ENCODE measurements around the gene DCTPP1.

The DCTPP1 gene

DNA sequence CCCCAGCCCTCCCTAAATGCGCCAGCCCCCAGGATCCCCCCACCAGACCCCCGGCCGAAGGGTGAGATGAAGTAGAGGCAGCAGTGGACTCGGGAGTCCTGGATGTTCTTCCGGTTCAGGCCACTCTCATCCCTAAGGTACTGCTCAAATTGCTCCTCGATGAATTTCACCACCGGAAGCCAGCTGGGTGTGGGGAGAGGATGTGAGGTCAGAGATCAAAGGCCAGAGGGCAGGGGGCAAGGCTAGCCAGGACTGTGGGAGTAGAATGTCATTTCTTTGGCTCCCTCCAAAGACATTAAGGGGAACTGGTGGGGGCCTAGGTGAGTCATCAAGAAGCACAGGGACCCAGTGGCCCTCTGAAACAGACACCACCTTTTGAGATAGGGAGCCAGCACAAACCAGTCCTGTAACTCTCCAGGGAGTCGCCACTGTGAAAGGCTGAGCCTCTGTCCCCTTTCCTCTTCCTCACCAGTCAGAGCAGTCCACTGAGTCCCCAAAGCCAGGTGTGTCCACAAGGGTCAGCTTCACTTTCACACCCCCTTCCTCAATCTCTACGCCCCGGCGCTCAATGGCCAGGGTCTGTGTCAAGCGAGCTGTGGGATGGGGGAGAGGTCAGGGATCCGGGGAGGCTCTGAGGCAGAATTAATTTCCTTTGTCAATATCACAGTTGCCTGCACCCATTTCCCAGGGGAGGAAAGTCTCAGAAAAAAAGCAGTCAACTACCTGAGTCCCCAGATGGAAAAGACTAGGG lies 48.4 kb downstream of the DCTPP1 start (continued):
- TF ChIP-seq BCL11B (tag by site-specific recombination; IDR thresholded peaks at IDR 0.05; ENCODE audit: low read depth) (peak; percentile 86), ZNF404 (tag by site-specific recombination; IDR thresholded peaks at IDR 0.05) (no peak), ZNF768 (tag by site-specific recombination; IDR thresholded peaks at IDR 0.05) (no peak), ZNF24 (tag by site-specific recombination; IDR thresholded peaks at IDR 0.05) (peak; percentile 71; the same call in 1 of the 2 replicates), KLF8 (tag by site-specific recombination; IDR thresholded peaks at IDR 0.05) (no peak), ZIC2 (tag by site-specific recombination; IDR thresholded peaks at IDR 0.05) (0 out of 2 replicates have a peak, but pooled peaks have one; percentile 32), ZNF510 (tag by site-specific recombination; IDR thresholded peaks at IDR 0.05; ENCODE audit: insufficient replicate concordance) (no peak), TCF7L2 (IDR thresholded peaks at IDR 0.05; ENCODE audit: borderline replicate concordance, low read depth, low read length) (no peak), ZNF701 (tag by site-specific recombination; IDR thresholded peaks at IDR 0.05) (no peak), ZBTB20 (tag by site-specific recombination; IDR thresholded peaks at IDR 0.05) (no peak), IKZF3 (tag by site-specific recombination; IDR thresholded peaks at IDR 0.05) (0 out of 2 replicates have a peak, but pooled peaks have one; percentile 9), ZNF747 (tag by site-specific recombination; IDR thresholded peaks at IDR 0.05) (no peak), ZNF146 (tag by site-specific recombination; IDR thresholded peaks at IDR 0.05) (no peak), WT1 (tag by site-specific recombination; IDR thresholded peaks at IDR 0.05) (no peak), ZBTB17 (tag by site-specific recombination; IDR thresholded peaks at IDR 0.05) (0 out of 2 replicates have a peak, but pooled peaks have one; percentile 9), ZNF600 (tag by site-specific recombination; IDR thresholded peaks at IDR 0.05) (peak; percentile 75), SCRT2 (tag by site-specific recombination; IDR thresholded peaks at IDR 0.05) (no peak), ZNF169 (tag by site-specific recombination; IDR thresholded peaks at IDR 0.05) (no peak), GLI2 (tag by site-specific recombination; IDR thresholded peaks at IDR 0.05; ENCODE audit: borderline replicate concordance, low read depth) (no peak), SP2 (tag by site-specific recombination; IDR thresholded peaks at IDR 0.05) (no peak), ZNF394 (tag by site-specific recombination; IDR thresholded peaks at IDR 0.05; ENCODE audit: borderline replicate concordance) (no peak), ZNF121 (tag by site-specific recombination; IDR thresholded peaks at IDR 0.05) (no peak), ZFP69B (tag by site-specific recombination; IDR thresholded peaks at IDR 0.05) (0 out of 2 replicates have a peak, but pooled peaks have one; percentile 35), ZNF214 (tag by site-specific recombination; IDR thresholded peaks at IDR 0.05; ENCODE audit: borderline replicate concordance) (no peak)
- TF ChIP-seq, protein P1, sequence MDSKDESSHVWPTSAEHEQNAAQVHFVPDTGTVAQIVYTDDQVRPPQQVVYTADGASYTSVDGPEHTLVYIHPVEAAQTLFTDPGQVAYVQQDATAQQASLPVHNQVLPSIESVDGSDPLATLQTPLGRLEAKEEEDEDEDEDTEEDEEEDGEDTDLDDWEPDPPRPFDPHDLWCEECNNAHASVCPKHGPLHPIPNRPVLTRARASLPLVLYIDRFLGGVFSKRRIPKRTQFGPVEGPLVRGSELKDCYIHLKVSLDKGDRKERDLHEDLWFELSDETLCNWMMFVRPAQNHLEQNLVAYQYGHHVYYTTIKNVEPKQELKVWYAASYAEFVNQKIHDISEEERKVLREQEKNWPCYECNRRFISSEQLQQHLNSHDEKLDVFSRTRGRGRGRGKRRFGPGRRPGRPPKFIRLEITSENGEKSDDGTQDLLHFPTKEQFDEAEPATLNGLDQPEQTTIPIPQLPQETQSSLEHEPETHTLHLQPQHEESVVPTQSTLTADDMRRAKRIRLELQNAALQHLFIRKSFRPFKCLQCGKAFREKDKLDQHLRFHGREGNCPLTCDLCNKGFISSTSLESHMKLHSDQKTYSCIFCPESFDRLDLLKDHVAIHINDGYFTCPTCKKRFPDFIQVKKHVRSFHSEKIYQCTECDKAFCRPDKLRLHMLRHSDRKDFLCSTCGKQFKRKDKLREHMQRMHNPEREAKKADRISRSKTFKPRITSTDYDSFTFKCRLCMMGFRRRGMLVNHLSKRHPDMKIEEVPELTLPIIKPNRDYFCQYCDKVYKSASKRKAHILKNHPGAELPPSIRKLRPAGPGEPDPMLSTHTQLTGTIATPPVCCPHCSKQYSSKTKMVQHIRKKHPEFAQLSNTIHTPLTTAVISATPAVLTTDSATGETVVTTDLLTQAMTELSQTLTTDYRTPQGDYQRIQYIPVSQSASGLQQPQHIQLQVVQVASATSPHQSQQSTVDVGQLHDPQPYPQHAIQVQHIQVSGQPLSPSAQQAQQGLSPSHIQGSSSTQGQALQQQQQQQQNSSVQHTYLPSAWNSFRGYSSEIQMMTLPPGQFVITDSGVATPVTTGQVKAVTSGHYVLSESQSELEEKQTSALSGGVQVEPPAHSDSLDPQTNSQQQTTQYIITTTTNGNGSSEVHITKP (tag by site-specific recombination; IDR thresholded peaks at IDR 0.05), result peak; percentile 46; the same call in 1 of the 2 replicates
- TF ChIP-seq, protein P2, sequence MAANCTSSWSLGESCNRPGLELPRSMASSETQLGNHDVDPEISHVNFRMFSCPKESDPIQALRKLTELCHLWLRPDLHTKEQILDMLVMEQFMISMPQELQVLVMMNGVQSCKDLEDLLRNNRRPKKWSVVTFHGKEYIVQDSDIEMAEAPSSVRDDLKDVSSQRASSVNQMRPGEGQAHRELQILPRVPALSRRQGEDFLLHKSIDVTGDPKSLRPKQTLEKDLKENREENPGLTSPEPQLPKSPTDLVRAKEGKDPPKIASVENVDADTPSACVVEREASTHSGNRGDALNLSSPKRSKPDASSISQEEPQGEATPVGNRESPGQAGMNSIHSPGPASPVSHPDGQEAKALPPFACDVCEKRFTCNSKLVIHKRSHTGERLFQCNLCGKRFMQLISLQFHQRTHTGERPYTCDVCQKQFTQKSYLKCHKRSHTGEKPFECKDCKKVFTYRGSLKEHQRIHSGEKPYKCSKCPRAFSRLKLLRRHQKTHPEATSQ (tag by site-specific recombination; IDR thresholded peaks at IDR 0.05), result no peak
- TF ChIP-seq, protein P3, sequence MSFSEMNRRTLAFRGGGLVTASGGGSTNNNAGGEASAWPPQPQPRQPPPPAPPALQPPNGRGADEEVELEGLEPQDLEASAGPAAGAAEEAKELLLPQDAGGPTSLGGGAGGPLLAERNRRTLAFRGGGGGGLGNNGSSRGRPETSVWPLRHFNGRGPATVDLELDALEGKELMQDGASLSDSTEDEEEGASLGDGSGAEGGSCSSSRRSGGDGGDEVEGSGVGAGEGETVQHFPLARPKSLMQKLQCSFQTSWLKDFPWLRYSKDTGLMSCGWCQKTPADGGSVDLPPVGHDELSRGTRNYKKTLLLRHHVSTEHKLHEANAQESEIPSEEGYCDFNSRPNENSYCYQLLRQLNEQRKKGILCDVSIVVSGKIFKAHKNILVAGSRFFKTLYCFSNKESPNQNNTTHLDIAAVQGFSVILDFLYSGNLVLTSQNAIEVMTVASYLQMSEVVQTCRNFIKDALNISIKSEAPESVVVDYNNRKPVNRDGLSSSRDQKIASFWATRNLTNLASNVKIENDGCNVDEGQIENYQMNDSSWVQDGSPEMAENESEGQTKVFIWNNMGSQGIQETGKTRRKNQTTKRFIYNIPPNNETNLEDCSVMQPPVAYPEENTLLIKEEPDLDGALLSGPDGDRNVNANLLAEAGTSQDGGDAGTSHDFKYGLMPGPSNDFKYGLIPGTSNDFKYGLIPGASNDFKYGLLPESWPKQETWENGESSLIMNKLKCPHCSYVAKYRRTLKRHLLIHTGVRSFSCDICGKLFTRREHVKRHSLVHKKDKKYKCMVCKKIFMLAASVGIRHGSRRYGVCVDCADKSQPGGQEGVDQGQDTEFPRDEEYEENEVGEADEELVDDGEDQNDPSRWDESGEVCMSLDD (tag by site-specific recombination; IDR thresholded peaks at IDR 0.05), result no peak
- TF ChIP-seq, protein P4, sequence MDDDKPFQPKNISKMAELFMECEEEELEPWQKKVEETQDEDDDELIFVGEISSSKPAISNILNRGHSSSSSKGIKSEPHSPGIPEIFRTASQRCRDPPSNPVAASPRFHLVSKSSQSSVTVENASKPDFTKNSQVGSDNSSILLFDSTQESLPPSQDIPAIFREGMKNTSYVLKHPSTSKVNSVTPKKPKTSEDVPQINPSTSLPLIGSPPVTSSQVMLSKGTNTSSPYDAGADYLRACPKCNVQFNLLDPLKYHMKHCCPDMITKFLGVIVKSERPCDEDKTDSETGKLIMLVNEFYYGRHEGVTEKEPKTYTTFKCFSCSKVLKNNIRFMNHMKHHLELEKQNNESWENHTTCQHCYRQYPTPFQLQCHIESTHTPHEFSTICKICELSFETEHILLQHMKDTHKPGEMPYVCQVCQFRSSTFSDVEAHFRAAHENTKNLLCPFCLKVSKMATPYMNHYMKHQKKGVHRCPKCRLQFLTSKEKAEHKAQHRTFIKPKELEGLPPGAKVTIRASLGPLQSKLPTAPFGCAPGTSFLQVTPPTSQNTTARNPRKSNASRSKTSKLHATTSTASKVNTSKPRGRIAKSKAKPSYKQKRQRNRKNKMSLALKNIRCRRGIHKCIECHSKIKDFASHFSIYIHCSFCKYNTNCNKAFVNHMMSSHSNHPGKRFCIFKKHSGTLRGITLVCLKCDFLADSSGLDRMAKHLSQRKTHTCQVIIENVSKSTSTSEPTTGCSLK (tag by site-specific recombination; IDR thresholded peaks at IDR 0.05), result no peak
- TF ChIP-seq, protein P5, sequence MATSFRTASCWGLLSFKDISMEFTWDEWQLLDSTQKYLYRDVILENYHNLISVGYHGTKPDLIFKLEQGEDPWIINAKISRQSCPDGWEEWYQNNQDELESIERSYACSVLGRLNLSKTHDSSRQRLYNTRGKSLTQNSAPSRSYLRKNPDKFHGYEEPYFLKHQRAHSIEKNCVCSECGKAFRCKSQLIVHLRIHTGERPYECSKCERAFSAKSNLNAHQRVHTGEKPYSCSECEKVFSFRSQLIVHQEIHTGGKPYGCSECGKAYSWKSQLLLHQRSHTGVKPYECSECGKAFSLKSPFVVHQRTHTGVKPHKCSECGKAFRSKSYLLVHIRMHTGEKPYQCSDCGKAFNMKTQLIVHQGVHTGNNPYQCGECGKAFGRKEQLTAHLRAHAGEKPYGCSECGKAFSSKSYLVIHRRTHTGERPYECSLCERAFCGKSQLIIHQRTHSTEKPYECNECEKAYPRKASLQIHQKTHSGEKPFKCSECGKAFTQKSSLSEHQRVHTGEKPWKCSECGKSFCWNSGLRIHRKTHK (tag by site-specific recombination; IDR thresholded peaks at IDR 0.05), result 0 out of 2 replicates have a peak, but pooled peaks have one; percentile 7
